GM18498 (cell line): ENCODE data around the gene MAP1S.

ENCODE experiments used
- ATAC-seq: cut with Tn5 transposase; IDR thresholded peaks from one replicate; pipeline ENCODE4 v1.9.1; 2021; ENCODE audit warnings: mild to moderate bottlenecking, moderate library complexity; ENCODE audit not compliant: unreplicated experiment

Gene MAP1S

GRCh38 chr19:17692566-17692965 lies 26.7 kb upstream of the MAP1S start:
- ATAC-seq, result no peak

- ATAC-seq, result no peak
Measured at GRCh38 chr19:17695198-17695597, 24.1 kb upstream of the MAP1S start.

- ATAC-seq, result no peak
Measured at GRCh38 chr19:17703824-17704463, 15.3 kb upstream of the MAP1S start.

GRCh38 chr19:17706750-17707181 lies 12.5 kb upstream of the MAP1S start:
- no peak for ATAC-seq

- ATAC-seq, result no peak
Measured at GRCh38 chr19:17711851-17712250, 7.4 kb upstream of the MAP1S start.

- no peak for ATAC-seq
Measured at GRCh38 chr19:17716309-17716929, 2.9 kb upstream of the MAP1S start.

GRCh38 chr19:17718550-17718946 lies 732 bp upstream of the MAP1S start:
- ATAC-seq, result no peak

- peak; percentile 43 for ATAC-seq
Measured at GRCh38 chr19:17719730-17720400, 585 bp downstream of the MAP1S start.

GRCh38 chr19:17720440-17720839 lies 1.2 kb downstream of the MAP1S start:
- no peak for ATAC-seq

- ATAC-seq, result no peak
Measured at GRCh38 chr19:17721111-17721628, 1.9 kb downstream of the MAP1S start.

- no peak for ATAC-seq
Measured at GRCh38 chr19:17721821-17722220, 2.5 kb downstream of the MAP1S start.

GRCh38 chr19:17722655-17723240 lies 3.5 kb downstream of the MAP1S start:
- ATAC-seq, result no peak

GRCh38 chr19:17724655-17725054 lies 5.4 kb downstream of the MAP1S start:
- no peak for ATAC-seq

- ATAC-seq, result no peak
Measured at GRCh38 chr19:17725422-17726078, 6.3 kb downstream of the MAP1S start.

- no peak for ATAC-seq
Measured at GRCh38 chr19:17726136-17726741, 7.0 kb downstream of the MAP1S start.

GRCh38 chr19:17726964-17727773 lies 7.9 kb downstream of the MAP1S start:
- ATAC-seq, result no peak

- ATAC-seq, result no peak
Measured at GRCh38 chr19:17727843-17728242, 8.6 kb downstream of the MAP1S start.

- ATAC-seq, result no peak
Measured at GRCh38 chr19:17733127-17733526, 13.8 kb downstream of the MAP1S start.

GRCh38 chr19:17734146-17734545 lies 14.9 kb downstream of the MAP1S start:
- no peak for ATAC-seq

GRCh38 chr19:17735410-17735809 lies 16.1 kb downstream of the MAP1S start:
- ATAC-seq, result no peak
